GM12878 (cell line): ENCODE data around the gene SLC43A1. TPM values are rescaled to one million over a fixed set of nuclear protein-coding genes. Genes with fewer than 3 reads are reported as not detected.

Experiments
- CEBPB ChIP-seq, 2 experiments: fragments of 150-350 bp in 1 of 2; IDR thresholded peaks; 2 replicates each; pipeline ENCODE4 v1.6.1; 2012 to 2014; ENCODE audit warnings: low read depth in 2 of 2, low read length in 2 of 2, borderline replicate concordance in 1 of 2, inconsistent platforms in 1 of 2
- CREM ChIP-seq: IDR thresholded peaks from 2 replicates; pipeline ENCODE4 v1.6.1; 2014; ENCODE audit warnings: antibody characterized with exemption, low read depth
- ETV6 ChIP-seq, 2 experiments: fragments of 450-650 bp in 1 of 2; IDR thresholded peaks in 1 of 2; conservative IDR thresholded peaks in 1 of 2; 2 replicates each; pipeline ENCODE4 v1.6.1; 2014; ENCODE audit warnings: antibody characterized with exemption in 1 of 2, borderline replicate concordance in 1 of 2, low read depth in 1 of 2, mild to moderate bottlenecking in 1 of 2, moderate library complexity in 1 of 2
- IKZF1 ChIP-seq: fragments of 450-650 bp; conservative IDR thresholded peaks from 2 replicates; pipeline ENCODE4 v1.6.1; 2017; ENCODE audit warnings: antibody characterized with exemption, mild to moderate bottlenecking
- IRF4 ChIP-seq: IDR thresholded peaks from 2 replicates; pipeline ENCODE4 v1.6.1; 2011; ENCODE audit warnings: low read depth, low read length
- KAT2A ChIP-seq: conservative IDR thresholded peaks from 2 replicates; pipeline ENCODE4 v1.6.1; 2011; ENCODE audit warnings: low read depth, low read length; ENCODE audit not compliant: control insufficient read depth
- MYC ChIP-seq: IDR thresholded peaks from 2 replicates; pipeline ENCODE4 v1.6.1; 2011; ENCODE audit warnings: mild to moderate bottlenecking, low read length, moderate library complexity, inconsistent platforms; ENCODE audit not compliant: insufficient read depth, insufficient replicate concordance, insufficient read length, severe bottlenecking
- NBN ChIP-seq: fragments of 450-650 bp; IDR thresholded peaks from 2 replicates; pipeline ENCODE4 v1.6.1; 2016
- NFYA ChIP-seq: IDR thresholded peaks from 2 replicates; pipeline ENCODE4 v1.6.1; 2011; ENCODE audit warnings: low read depth, mild to moderate bottlenecking, low read length, improper control_type of control experiment, borderline replicate concordance
- PML ChIP-seq: IDR thresholded peaks from 2 replicates; pipeline ENCODE4 v1.6.1; 2012; ENCODE audit warnings: low read length, inconsistent platforms
- POLR2AphosphoS5 ChIP-seq: IDR thresholded peaks from 2 replicates; pipeline ENCODE4 v1.6.1; 2011; ENCODE audit warnings: mild to moderate bottlenecking, low read length, inconsistent platforms
- RAD21 ChIP-seq: IDR thresholded peaks from 2 replicates; pipeline ENCODE4 v1.6.1; 2011; ENCODE audit warnings: mild to moderate bottlenecking, low read depth, low read length, moderate library complexity; ENCODE audit not compliant: insufficient read depth
- SMC3 ChIP-seq: IDR thresholded peaks from 2 replicates; pipeline ENCODE4 v1.6.1; 2011; ENCODE audit warnings: low read length, improper control_type of control experiment, borderline replicate concordance
- SRF ChIP-seq, 2 experiments: IDR thresholded peaks; 2 replicates each; pipeline ENCODE4 v1.6.1; 2011; ENCODE audit warnings: low read depth in 2 of 2, low read length in 2 of 2, mild to moderate bottlenecking in 1 of 2, moderate library complexity in 1 of 2
- TCF3 ChIP-seq: IDR thresholded peaks from 2 replicates; pipeline ENCODE4 v1.6.1; 2012; ENCODE audit warnings: low read depth, mild to moderate bottlenecking, low read length, borderline replicate concordance; ENCODE audit not compliant: insufficient read depth
- YBX1 ChIP-seq: fragments of 450-650 bp; IDR thresholded peaks from 2 replicates; pipeline ENCODE4 v1.6.1; 2016; ENCODE audit warnings: antibody characterized with exemption
- polyA plus RNA-seq, 11 experiments: library from polyadenylated mRNA; depleted of rRNA in 4 of 11; unstranded in 6 of 11; stranded (reverse) in 5 of 11; fragments of >200 nt; fragmentation: Nextera tagmentation in 4 of 11; fragmentation: Illumina TruSeq in 1 of 11; extraction: Ambion mirVana in 4 of 11; extraction: Trizol in 1 of 11; gene quantifications; 1 replicate in 1 of 11; 2 replicates in 10 of 11; pipeline versions ENCODE4 v1.2.1 to v1.2.3, GENCODE V29; 2011 to 2016; ENCODE audit warnings: inconsistent platforms in 2 of 11, missing spikeins in 2 of 11, low read depth in 1 of 11
- total RNA-seq, 4 experiments: library from RNA; depleted of rRNA in 3 of 4; stranded (reverse); fragments of >200 nt in 3 of 4; fragmentation: Illumina TruSeq in 1 of 4; extraction: Trizol in 1 of 4; gene quantifications; 2 replicates each; pipeline versions ENCODE4 v1.2.1 to v1.2.3, GENCODE V29; 2013 to 2021
- TF ChIP-seq, protein P1 (sequence below): IDR thresholded peaks from 2 replicates; pipeline ENCODE4 v1.6.1; 2012; ENCODE audit warnings: mild to moderate bottlenecking, low read depth, low read length
- TF ChIP-seq, protein P2 (sequence below), 3 experiments: IDR thresholded peaks in 2 of 3; conservative IDR thresholded peaks in 1 of 3; 2 replicates each; pipeline ENCODE4 v1.5.1; 2011; ENCODE audit warnings: low read depth in 3 of 3, low read length in 3 of 3, mild to moderate bottlenecking in 3 of 3, control low read depth in 2 of 3, moderate library complexity in 2 of 3, inconsistent platforms in 1 of 3, mixed read lengths in 1 of 3; ENCODE audit not compliant: control insufficient read depth in 2 of 3, insufficient read depth in 1 of 3; ENCODE audit errors: extremely low read depth in 1 of 3

The SLC43A1 gene
- total and polyA plus RNA-seq, 10 of the 15 experiments (the other 5 are each of a cell fraction or from before 2014, with no cell fraction given) = 1.0 to 17.8 (median 12.6) TPM

DNA sequence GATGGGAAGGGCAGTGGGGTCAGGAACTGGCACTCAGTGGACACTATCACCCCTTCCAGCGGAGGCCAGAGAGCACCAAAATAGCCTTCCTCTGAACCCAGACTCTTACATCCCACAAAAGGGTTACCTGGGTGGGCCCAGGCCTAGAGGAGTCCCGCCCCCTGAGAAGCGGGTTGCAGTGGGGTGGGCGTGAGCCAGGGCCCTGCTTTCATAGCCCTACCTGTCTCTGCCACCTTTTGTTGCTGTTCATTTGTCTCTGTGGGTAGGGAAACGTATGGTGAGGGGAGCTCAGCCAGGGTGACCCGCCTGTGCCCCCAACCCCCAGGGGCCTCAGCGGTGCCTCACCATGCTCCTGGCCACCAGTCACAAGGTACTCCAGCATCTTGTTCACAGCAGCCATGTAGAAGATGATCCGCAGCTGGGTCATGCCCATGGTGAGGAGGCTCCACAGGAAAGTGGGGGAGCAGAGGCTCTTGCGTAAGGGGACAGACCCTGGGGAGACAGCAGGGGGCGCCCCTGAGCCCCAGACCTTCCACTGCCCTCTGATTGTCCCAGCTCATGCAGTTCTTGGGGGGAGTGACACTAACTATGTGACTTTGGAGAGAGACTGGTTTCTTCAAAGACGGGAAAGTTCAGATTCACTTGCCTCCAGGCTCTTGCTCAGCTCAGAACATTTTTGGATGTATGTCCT is 24.0 kb downstream of the SLC43A1 start (continued):
- TF ChIP-seq KAT2A = no peak
- no peak for TF ChIP-seq IKZF1
- no peak for TF ChIP-seq IRF4
- peak; percentile 21; the same call in 1 of the 2 replicates for TF ChIP-seq RAD21
- TF ChIP-seq, protein P1, sequence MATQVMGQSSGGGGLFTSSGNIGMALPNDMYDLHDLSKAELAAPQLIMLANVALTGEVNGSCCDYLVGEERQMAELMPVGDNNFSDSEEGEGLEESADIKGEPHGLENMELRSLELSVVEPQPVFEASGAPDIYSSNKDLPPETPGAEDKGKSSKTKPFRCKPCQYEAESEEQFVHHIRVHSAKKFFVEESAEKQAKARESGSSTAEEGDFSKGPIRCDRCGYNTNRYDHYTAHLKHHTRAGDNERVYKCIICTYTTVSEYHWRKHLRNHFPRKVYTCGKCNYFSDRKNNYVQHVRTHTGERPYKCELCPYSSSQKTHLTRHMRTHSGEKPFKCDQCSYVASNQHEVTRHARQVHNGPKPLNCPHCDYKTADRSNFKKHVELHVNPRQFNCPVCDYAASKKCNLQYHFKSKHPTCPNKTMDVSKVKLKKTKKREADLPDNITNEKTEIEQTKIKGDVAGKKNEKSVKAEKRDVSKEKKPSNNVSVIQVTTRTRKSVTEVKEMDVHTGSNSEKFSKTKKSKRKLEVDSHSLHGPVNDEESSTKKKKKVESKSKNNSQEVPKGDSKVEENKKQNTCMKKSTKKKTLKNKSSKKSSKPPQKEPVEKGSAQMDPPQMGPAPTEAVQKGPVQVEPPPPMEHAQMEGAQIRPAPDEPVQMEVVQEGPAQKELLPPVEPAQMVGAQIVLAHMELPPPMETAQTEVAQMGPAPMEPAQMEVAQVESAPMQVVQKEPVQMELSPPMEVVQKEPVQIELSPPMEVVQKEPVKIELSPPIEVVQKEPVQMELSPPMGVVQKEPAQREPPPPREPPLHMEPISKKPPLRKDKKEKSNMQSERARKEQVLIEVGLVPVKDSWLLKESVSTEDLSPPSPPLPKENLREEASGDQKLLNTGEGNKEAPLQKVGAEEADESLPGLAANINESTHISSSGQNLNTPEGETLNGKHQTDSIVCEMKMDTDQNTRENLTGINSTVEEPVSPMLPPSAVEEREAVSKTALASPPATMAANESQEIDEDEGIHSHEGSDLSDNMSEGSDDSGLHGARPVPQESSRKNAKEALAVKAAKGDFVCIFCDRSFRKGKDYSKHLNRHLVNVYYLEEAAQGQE = no peak
- no peak for TF ChIP-seq MYC
- TF ChIP-seq ETV6 (conservative IDR thresholded peaks at IDR 0.05 in 1 of 2, IDR thresholded peaks at IDR 0.05 in 1 of 2; ENCODE audit: borderline replicate concordance in 1 of 2, low read depth in 1 of 2) = no peak
- peak in 1 of 2 experiments; percentile 24; a peak in 1 of 4 replicates for TF ChIP-seq CEBPB (IDR thresholded peaks at IDR 0.05; ENCODE audit: borderline replicate concordance in 1 of 2, low read depth in 2 of 2, low read length in 2 of 2)
- TF ChIP-seq YBX1 = no peak
- no peak for TF ChIP-seq NBN
- peak; percentile 57; the same call in 1 of the 2 replicates for TF ChIP-seq SMC3
- no peak for TF ChIP-seq SRF (IDR thresholded peaks at IDR 0.05; ENCODE audit: low read depth in 2 of 2, low read length in 2 of 2)
- TF ChIP-seq, protein P2, sequence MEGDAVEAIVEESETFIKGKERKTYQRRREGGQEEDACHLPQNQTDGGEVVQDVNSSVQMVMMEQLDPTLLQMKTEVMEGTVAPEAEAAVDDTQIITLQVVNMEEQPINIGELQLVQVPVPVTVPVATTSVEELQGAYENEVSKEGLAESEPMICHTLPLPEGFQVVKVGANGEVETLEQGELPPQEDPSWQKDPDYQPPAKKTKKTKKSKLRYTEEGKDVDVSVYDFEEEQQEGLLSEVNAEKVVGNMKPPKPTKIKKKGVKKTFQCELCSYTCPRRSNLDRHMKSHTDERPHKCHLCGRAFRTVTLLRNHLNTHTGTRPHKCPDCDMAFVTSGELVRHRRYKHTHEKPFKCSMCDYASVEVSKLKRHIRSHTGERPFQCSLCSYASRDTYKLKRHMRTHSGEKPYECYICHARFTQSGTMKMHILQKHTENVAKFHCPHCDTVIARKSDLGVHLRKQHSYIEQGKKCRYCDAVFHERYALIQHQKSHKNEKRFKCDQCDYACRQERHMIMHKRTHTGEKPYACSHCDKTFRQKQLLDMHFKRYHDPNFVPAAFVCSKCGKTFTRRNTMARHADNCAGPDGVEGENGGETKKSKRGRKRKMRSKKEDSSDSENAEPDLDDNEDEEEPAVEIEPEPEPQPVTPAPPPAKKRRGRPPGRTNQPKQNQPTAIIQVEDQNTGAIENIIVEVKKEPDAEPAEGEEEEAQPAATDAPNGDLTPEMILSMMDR (IDR thresholded peaks at IDR 0.05 in 2 of 3, conservative IDR thresholded peaks at IDR 0.05 in 1 of 3; ENCODE audit: control insufficient read depth in 2 of 3, extremely low read depth in 1 of 3, insufficient read depth in 1 of 3, low read depth in 3 of 3, low read length in 3 of 3) = peak; percentile 59 to 81 (median 71)
- no peak for TF ChIP-seq NFYA
- TF ChIP-seq POLR2AphosphoS5 = no peak
- no peak for TF ChIP-seq PML
- no peak for TF ChIP-seq CREM
- TF ChIP-seq TCF3 = no peak
